ENCODE results near the gene PRKD3.

DNA sequence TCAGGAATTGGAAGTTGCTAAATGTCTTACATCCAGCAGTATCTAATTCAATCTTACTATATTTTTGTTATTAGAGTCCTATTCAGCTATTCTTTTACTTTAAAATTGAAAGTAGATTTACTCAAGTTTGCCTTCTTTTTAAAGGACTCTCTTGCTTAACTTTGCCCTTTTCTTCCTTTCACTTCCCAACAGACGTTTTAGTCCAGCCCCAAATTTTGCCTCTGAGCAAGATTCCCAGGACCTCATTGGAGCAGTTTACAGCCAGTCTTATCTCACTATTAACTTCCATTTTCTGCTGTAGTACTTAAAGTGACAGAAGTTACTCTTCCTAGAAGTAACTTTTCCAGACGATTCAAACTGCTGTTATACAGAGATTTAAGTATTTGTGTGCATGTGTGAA is 1.7 kb upstream of the PRKD3 start:
- TF ChIP-seq, protein P1, sequence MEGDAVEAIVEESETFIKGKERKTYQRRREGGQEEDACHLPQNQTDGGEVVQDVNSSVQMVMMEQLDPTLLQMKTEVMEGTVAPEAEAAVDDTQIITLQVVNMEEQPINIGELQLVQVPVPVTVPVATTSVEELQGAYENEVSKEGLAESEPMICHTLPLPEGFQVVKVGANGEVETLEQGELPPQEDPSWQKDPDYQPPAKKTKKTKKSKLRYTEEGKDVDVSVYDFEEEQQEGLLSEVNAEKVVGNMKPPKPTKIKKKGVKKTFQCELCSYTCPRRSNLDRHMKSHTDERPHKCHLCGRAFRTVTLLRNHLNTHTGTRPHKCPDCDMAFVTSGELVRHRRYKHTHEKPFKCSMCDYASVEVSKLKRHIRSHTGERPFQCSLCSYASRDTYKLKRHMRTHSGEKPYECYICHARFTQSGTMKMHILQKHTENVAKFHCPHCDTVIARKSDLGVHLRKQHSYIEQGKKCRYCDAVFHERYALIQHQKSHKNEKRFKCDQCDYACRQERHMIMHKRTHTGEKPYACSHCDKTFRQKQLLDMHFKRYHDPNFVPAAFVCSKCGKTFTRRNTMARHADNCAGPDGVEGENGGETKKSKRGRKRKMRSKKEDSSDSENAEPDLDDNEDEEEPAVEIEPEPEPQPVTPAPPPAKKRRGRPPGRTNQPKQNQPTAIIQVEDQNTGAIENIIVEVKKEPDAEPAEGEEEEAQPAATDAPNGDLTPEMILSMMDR (IDR thresholded peaks at IDR 0.05) = no peak
- no peak for TF ChIP-seq EP300 (IDR thresholded peaks at IDR 0.05)
- TF ChIP-seq POLR2A (IDR thresholded peaks at IDR 0.05) = no peak
